Measurements from ENCODE around the gene TBC1D22B. TPM values are rescaled to one million over a fixed set of nuclear protein-coding genes. Genes with fewer than 3 reads are reported as not detected.

The TBC1D22B gene
- total and polyA plus RNA-seq, 2 of the 13 experiments (the other 11 are each of a cell fraction or from before 2014, with no cell fraction given), result 9.7 to 12.9 TPM

DNA sequence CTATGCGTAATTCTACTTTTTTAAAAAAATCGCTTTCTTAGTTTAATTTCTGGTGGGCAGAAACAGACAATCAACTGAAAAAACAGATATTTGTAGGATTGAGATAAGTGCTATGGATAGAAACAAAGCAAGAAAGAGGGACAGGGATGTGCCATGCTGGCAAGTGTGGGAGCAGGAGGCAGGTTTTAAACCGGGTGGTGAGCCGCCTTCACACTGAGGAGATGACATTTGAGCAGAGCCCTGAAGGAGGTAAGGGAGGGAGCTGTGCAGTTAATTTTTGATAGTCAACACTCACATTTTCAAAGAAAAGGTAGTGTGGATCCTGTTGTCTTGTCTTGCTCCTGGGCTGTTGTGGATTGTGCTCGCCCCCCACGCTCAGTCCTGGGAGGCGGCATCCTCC lies 47.2 kb downstream of the TBC1D22B start (continued):
- no peak for TF ChIP-seq CERS6 (CRISPR knock-in tag; IDR thresholded peaks at IDR 0.05)
- no peak for TF ChIP-seq MYNN (CRISPR knock-in tag; IDR thresholded peaks at IDR 0.05; ENCODE audit: low read depth)
- TF ChIP-seq PHF21A (CRISPR knock-in tag; IDR thresholded peaks at IDR 0.05), result no peak
- TF ChIP-seq, protein P1, sequence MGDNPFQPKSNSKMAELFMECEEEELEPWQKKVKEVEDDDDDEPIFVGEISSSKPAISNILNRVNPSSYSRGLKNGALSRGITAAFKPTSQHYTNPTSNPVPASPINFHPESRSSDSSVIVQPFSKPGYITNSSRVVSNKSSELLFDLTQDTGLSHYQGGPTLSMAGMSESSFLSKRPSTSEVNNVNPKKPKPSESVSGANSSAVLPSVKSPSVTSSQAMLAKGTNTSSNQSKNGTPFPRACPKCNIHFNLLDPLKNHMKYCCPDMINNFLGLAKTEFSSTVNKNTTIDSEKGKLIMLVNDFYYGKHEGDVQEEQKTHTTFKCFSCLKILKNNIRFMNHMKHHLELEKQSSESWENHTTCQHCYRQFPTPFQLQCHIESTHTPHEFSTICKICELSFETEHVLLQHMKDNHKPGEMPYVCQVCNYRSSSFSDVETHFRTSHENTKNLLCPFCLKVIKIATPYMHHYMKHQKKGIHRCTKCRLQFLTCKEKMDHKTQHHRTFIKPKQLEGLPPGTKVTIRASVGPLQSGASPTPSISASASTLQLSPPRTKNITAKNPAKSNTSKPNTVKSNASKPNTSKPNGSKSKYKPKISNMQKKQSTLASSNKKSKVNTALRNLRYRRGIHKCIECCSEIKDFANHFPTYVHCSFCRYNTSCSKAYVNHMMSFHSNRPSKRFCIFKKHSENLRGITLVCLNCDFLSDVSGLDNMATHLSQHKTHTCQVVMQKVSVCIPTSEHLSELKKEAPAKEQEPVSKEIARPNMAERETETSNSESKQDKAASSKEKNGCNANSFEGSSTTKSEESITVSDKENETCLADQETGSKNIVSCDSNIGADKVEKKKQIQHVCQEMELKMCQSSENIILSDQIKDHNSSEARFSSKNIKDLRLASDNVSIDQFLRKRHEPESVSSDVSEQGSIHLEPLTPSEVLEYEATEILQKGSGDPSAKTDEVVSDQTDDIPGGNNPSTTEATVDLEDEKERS (CRISPR knock-in tag; IDR thresholded peaks at IDR 0.05), result no peak
- TF ChIP-seq, protein P2, sequence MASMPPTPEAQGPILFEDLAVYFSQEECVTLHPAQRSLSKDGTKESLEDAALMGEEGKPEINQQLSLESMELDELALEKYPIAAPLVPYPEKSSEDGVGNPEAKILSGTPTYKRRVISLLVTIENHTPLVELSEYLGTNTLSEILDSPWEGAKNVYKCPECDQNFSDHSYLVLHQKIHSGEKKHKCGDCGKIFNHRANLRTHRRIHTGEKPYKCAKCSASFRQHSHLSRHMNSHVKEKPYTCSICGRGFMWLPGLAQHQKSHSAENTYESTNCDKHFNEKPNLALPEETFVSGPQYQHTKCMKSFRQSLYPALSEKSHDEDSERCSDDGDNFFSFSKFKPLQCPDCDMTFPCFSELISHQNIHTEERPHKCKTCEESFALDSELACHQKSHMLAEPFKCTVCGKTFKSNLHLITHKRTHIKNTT (CRISPR knock-in tag; IDR thresholded peaks at IDR 0.05), result no peak
- TF ChIP-seq, protein P3, sequence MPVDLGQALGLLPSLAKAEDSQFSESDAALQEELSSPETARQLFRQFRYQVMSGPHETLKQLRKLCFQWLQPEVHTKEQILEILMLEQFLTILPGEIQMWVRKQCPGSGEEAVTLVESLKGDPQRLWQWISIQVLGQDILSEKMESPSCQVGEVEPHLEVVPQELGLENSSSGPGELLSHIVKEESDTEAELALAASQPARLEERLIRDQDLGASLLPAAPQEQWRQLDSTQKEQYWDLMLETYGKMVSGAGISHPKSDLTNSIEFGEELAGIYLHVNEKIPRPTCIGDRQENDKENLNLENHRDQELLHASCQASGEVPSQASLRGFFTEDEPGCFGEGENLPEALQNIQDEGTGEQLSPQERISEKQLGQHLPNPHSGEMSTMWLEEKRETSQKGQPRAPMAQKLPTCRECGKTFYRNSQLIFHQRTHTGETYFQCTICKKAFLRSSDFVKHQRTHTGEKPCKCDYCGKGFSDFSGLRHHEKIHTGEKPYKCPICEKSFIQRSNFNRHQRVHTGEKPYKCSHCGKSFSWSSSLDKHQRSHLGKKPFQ (CRISPR knock-in tag; IDR thresholded peaks at IDR 0.05; ENCODE audit: insufficient replicate concordance), result no peak

Measured in HepG2 (cell line).